UCSD-AML1 (cell line): ENCODE measurements around the gene BSN.

Experiments used
- DNase-seq: peaks from one replicate; lab custom pipeline; 2025; ENCODE audit not compliant: unreplicated experiment; lab: John Stamatoyannopoulos, UW

BSN gene, protein sequence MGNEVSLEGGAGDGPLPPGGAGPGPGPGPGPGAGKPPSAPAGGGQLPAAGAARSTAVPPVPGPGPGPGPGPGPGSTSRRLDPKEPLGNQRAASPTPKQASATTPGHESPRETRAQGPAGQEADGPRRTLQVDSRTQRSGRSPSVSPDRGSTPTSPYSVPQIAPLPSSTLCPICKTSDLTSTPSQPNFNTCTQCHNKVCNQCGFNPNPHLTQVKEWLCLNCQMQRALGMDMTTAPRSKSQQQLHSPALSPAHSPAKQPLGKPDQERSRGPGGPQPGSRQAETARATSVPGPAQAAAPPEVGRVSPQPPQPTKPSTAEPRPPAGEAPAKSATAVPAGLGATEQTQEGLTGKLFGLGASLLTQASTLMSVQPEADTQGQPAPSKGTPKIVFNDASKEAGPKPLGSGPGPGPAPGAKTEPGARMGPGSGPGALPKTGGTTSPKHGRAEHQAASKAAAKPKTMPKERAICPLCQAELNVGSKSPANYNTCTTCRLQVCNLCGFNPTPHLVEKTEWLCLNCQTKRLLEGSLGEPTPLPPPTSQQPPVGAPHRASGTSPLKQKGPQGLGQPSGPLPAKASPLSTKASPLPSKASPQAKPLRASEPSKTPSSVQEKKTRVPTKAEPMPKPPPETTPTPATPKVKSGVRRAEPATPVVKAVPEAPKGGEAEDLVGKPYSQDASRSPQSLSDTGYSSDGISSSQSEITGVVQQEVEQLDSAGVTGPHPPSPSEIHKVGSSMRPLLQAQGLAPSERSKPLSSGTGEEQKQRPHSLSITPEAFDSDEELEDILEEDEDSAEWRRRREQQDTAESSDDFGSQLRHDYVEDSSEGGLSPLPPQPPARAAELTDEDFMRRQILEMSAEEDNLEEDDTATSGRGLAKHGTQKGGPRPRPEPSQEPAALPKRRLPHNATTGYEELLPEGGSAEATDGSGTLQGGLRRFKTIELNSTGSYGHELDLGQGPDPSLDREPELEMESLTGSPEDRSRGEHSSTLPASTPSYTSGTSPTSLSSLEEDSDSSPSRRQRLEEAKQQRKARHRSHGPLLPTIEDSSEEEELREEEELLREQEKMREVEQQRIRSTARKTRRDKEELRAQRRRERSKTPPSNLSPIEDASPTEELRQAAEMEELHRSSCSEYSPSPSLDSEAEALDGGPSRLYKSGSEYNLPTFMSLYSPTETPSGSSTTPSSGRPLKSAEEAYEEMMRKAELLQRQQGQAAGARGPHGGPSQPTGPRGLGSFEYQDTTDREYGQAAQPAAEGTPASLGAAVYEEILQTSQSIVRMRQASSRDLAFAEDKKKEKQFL (N-terminal part only)

DNA sequence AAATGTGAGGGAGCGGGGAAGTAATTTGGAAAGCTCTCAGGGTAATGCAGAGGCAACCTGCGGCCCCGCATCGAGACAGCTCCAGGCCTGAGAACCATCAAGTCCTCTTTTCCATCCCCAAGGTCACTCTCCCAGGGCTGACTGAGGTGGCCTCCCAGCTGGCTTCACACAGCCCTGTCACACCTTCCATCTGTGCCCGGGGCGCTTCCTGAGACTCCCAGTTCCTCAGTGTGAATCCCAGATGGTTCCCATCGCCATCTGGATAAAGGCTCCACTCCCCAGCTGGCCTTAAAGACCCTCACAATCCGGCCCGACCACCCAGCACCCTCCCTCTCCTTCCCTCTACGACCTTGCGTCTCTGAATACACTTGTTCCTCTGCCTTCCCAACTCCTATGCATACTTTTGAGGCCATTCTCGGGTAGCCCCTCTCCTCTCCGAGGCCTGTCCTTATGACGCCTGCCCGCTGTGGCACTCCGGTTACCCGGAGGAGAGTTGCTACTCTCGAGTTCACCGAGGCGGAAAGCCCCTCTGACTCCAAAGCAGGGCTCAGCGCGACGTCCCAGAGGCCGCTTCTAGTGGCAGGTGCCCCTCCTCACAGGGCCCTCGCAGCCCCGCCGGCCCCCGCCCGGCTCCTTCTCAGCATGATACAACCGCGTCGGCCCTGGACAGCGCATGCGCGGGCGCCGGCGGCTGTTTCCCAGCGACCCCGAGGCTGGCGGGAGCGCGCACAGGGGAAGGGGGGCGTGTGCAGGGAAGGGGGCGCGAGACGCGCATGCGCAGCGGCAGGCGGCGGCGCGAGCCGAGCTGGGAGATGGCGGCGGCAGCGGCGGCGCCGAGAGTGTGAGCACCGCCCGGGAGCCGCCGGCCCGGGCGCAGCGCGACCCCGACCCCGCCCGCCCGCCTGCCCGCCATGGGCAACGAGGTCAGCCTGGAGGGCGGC, at the start of gene BSN:
TSS of gene BSN (plus strand) at position 786 of the 941 bp plus-strand sequence. CDS start at position 912, 126 bp downstream.
- DNase-seq, result peak; percentile 89

- no peak for DNase-seq
Measured at GRCh38 chr3:49506906-49507305, 47.4 kb upstream of the BSN start.

- no peak for DNase-seq
Measured at GRCh38 chr3:49509028-49509561, 45.2 kb upstream of the BSN start.

GRCh38 chr3:49511639-49512038, 42.6 kb upstream of the BSN start:
- DNase-seq, result no peak

DNA sequence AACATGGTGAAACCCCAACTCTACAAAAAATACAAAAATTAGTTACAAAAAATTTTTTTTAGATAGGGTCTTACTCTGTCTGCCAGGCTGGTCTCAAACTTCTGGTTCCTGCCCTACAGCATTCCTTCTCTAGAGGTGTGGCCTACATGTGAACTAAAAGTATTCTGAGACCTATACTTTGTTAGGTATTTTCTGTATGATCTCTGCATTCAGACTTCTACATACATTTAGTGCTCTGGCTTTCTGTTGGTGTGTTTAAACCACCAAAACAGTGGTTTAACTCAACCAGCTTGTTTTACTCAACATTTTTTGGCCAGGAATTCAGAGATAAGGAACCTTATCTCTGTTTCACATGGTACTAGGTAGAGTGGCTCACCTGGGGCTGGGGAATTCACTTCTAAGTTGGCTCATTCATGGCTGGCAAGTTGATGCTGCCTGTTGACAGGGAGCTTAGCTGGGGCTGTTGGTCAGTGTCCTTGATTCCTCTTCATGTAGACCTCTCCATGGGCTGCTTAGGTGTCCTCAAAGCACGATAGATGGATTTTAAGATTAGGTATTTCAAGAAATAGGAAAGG, 41.4 kb upstream of the BSN start:
- DNase-seq, result no peak

- no peak for DNase-seq
Measured at GRCh38 chr3:49513494-49514124, 40.7 kb upstream of the BSN start.

DNA sequence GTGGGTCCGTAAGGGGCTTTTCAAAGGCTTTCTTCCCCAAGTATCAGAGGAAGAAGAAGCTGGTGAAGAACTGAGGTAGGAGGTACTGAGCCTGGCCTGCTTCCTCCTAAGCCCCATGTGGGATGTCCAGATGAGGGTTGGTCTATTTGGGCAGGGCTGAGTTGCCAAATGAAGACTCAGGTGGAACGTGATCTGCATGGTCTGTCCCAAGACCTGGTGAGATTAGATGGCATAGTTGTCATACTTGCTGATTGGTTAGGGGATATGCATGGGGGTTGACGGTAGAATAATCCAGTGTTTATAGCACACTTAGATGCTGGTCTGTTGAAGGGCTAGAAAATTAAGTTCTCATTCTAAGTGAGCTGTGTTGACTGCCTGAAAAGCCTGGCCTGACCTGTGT, 36.3 kb upstream of the BSN start:
- DNase-seq, result no peak

- no peak for DNase-seq
Measured at GRCh38 chr3:49518441-49518840, 35.8 kb upstream of the BSN start.

DNA sequence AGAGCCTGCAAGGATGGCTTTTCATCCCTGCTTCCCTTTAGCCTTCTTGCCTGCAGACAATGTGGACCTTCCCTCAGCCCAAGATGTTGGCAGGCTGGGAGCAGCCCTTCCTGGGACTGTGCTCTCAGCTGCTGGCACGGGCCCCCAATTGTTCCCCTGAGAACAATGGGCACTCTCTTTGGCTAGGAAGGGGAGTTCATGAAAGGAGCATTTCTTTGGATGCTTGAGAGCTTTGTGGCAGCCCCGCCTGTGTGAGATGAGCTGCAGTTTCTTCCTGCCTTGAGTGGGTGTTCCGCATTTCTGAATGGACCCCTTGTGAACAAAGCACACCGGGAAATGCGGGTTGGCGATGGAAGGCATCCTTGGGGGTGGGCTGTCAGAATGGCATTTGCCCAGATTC, 35.0 kb upstream of the BSN start:
- DNase-seq, result no peak

DNA sequence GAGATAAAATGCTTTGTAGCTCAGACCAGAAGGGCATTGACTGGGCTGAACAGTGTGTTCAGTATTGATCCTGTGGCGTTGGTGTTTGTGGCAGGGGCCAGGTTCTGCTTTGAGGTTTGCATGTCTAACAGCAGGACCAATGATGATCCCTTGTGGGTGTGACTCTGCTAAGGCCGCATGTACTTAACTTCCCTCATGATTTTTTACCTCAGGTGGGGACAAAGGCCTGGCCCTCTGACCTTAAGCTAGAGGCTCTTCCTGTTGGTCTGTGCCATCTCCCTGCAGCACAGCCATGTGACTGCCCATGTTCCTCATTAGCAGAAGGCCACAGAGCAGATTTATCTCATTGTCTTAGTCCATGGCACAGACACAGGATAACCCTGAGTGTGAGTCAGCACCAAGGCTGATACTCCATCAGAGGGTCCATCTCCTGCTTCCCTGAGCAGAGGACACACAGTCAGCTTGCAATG, 34.3 kb upstream of the BSN start:
- no peak for DNase-seq

- DNase-seq, result no peak
Measured at GRCh38 chr3:49523756-49524747, 30.2 kb upstream of the BSN start.

DNA sequence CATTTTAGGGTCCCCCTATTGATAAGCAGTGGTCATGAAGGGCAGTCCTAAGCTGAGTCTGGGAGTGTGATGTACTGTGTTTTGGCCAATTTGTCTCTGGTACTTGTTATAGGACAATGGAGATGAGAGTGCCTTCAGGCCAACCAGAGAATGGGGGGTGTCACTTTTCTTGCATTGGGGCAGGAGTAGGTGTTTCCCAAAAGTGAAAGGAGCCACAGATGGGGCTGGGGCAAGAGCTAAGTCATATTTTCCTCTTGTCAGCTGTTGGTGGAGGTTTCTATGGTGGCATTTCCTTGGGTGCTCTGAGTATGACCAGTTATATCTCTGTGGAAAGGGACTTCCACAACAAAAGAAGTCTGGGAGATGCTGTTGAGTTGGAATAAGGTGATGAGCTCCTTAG, 24.7 kb upstream of the BSN start:
- DNase-seq, result no peak

GRCh38 chr3:49530231-49530630, 24.0 kb upstream of the BSN start:
- DNase-seq, result no peak

GRCh38 chr3:49530701-49531100, 23.6 kb upstream of the BSN start:
- DNase-seq, result no peak

- no peak for DNase-seq
Measured at GRCh38 chr3:49531218-49531617, 23.1 kb upstream of the BSN start.

- no peak for DNase-seq
Measured at GRCh38 chr3:49531715-49532114, 22.6 kb upstream of the BSN start.

DNA sequence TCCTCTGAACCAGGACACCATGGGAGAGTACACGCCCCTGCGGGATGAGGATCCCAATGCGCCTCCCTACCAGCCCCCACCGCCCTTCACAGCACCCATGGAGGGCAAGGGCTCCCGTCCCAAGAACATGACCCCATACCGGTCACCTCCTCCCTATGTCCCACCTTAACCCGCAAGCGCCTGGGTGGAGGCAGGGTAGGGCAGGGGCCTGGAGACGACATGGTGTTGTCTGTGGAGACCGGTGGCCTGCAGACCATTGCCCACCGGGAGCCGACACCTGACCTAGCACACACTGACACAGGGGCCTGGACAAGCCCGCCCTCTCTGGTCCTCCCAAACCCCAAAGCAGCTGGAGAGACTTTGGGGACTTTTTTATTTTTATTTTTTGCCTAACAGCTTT, 21.2 kb upstream of the BSN start:
- no peak for DNase-seq
